ENCODE results near the gene SLC39A11.
A peak's percentile ranks its signal among the peaks of the same experiment; 100 is the strongest.

SLC39A11 gene

GRCh38 chr17:73039282-73039681, 53.2 kb downstream of the SLC39A11 start:
- no peak for DNase-seq

- no peak for DNase-seq
These were observed 61.0 kb downstream of the SLC39A11 start for GRCh38 chr17:73031472-73031871.

DNA sequence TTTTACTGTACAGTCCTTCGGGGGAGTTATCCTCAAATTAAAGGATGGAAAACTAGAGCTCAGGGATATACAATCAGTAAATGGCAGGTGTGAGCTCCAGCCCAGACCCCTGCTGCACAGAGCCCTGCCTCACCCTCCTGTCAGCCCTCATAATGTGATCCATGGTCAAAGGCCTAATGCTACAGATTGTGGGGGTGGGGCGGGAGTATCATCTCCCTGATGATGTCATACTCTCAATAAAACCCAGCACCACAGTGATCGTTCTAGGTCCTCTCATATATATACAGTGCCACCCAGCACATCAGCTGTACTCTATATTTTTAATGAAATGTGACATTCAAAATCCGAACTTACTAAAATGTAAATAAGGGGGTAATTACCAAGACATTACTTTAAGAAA, 61.5 kb downstream of the SLC39A11 start:
- no peak for DNase-seq

- DNase-seq, result peak; percentile 87
These were observed 62.0 kb downstream of the SLC39A11 start for GRCh38 chr17:73030501-73030921.

GRCh38 chr17:73029991-73030390, 62.5 kb downstream of the SLC39A11 start:
- DNase-seq, result no peak

- DNase-seq, result no peak
These were observed 63.5 kb downstream of the SLC39A11 start for GRCh38 chr17:73029021-73029420.

DNA sequence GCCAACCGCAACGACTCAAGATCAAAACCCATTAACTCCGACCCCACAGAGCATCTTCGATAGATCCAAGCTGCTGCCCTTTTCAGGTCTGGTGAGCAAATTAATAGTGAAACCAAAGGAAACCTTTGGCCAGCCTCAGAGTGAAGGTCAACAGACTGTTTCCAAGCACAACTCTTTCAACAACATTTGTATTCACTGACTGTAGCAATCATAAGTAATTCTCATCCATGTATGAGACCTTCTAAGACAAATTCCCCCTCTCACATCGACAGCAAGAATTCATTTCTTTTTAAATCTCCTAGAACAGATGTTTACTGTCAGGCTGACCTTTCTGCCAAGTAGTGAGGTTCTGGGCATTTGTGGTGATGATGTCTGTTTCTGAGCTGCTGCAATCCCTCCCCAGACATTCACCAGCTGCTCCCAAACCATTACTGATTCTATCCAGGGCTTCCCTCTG, 64.2 kb downstream of the SLC39A11 start:
- peak; percentile 84 for DNase-seq

DNA sequence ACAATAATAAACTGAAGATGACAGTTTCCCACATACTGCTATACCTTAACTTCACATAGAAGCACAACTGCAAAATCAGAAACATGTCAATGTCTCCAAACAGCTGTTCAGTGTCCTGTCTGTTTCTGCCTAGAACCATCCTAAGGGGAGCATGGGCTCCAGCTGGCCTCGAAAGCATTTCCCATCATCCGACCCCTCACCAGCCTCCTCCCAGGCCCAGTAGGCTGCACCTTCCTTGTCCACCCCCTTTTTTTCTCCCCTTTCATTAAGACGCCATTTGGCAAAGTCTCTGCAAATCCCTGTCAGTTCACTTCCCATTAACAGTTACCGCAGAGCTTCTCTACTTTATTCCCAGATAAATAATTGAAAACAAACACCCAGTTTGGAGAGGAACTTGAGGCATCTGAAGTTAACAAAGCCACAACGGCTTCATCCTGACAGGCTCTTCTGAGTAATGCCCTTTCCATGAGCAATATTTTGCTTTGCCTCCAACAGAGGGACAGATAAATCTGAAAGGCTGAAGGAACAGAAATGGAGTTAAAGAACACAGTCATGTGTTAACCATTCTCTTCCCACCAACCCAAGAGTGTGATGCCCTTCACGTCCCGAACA, 65.3 kb downstream of the SLC39A11 start:
- DNase-seq, result peak; percentile 87

DNA sequence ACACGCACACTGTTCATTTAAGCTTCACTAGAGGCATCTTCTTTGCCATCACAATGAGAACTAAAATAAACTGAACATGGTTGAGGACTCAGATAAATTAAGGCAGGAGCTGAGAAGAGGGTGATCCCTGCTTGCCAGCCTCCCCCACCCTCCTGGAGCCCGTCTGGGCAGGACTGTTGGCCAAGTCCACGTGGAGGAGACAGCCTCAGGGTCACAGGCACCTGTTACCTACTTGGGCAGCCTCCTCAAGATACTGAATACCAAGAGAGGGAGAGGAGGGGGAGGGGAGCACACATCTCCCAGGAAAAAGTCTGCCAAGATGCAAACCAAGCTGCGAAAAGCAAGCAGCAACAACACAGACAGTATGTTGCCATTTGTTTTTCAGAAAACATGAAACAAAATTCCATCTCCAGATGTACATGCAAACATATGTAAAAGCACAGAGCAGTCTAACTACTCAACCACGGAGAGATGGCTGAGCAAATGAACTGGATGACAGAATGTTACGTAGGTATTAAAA, 67.4 kb downstream of the SLC39A11 start:
- DNase-seq, result no peak

- DNase-seq, result no peak
These were observed 68.7 kb downstream of the SLC39A11 start for GRCh38 chr17:73023759-73024158.

DNA sequence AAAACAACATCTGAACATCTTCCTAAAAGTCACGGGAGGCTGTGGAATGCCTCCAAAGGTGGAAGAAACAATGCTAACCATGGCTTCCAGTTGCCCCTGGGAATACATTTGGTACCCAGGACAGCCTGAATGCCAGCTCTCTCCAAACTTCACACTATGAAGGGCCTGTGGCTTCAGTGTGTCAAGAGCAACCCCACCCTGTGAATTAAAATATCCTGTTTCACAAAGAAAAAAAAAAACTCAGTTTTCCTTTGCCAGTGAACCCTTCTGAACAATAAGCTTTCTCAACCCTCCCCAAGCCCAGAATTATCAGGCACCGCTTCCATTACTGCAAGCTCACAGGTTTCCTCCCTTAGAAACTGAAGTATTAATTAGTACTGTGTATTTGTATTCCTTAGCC, 69.8 kb downstream of the SLC39A11 start:
- DNase-seq, result no peak

GRCh38 chr17:73021771-73022170, 70.7 kb downstream of the SLC39A11 start:
- DNase-seq, result no peak

GRCh38 chr17:73020110-73020509, 72.4 kb downstream of the SLC39A11 start:
- DNase-seq, result no peak

DNA sequence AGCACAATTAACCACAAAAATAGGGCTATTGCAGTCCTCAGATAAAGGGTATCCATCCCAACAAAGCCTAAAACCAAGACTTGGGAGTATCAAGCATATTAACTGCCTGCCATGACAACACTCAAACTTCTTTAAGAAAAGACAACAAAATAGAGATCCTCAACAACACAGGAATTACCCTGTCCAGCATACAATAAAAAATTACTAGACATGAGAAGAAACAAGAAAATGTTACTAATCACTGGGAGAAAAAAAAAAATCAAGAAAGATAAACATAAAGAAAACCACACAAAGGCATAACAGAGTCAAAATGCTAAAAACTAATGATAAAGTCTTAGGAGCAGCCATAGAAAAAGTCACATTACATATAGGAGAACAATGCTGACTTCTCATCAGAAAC, 73.9 kb downstream of the SLC39A11 start:
- DNase-seq, result no peak

DNA sequence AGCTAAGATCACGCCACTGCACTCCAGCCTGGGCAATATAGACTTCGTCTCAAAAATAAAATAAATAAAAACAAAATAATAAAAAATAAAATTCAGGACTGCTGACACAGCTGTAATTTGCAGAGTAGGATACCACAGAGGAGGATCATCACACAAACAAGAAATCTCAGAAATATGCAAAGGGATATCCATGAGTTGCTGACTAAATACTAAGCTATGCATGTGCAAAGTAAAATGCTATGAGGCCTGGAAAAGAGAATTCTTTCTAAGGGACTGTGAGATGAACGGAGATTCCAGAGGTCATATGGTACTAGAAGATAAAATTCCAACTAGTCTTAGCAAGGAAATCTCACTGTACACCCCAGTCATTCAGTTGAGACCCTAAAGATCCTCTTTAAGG, 74.8 kb downstream of the SLC39A11 start:
- peak; percentile 84 for DNase-seq

- DNase-seq, result no peak
These were observed 76.7 kb downstream of the SLC39A11 start for GRCh38 chr17:73015722-73016276.

- peak; percentile 51 for DNase-seq
These were observed 78.4 kb downstream of the SLC39A11 start for GRCh38 chr17:73013816-73014663.

GRCh38 chr17:73013301-73013700, 79.2 kb downstream of the SLC39A11 start:
- DNase-seq, result no peak

DNA sequence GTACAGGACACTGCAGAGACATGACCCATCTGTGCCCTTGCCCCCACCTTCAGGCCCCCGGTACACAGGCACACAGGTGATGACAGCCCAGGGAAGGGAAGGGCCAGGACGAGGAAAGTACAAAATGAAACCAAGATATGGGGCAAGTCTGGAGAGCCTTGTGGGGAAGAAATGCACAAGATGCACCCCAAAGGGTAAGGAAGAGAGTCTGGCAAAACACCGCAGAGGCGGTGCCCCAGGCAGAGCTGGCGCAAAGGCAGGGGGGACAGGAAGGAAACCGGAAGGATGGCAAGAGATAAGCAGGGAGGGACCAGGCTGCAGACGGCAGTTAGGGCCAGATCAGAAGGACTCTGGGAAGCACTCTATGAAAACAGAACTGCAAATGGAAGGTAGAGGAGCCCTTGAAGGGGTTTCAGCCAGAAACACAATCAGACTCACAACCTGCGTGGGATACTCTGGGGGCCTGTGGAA, 81.4 kb downstream of the SLC39A11 start:
- no peak for DNase-seq

GRCh38 chr17:73010414-73010813, 82.1 kb downstream of the SLC39A11 start:
- DNase-seq, result no peak

DNA sequence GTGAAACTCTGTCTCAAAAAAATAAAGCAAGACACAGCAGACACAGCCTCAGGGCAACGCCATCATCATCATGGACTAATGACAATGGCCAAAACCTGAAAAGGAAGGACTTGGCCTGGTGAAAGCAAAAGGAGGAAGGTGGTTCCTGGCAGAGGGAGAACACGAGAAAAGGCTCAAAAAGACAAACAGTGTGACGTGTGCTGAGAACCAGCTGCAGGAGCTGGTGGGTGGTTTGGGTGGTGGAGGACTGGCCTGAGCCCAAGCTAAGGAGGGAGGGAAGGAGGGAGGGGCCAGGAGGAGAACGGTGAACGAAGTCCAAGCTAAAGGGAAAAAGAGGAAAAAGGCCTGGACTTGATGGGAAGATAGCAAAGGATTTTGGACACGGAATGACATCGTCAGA, 85.1 kb downstream of the SLC39A11 start:
- DNase-seq, result no peak

- DNase-seq, result no peak
These were observed 87.1 kb downstream of the SLC39A11 start for GRCh38 chr17:73005360-73005759.

- no peak for DNase-seq
These were observed 89.0 kb downstream of the SLC39A11 start for GRCh38 chr17:73003487-73003886.

GRCh38 chr17:73000832-73001231, 91.7 kb downstream of the SLC39A11 start:
- DNase-seq, result no peak
